Progenitor cell of endocrine pancreas (in vitro differentiated cells): Measurements from ENCODE around the gene PKNOX1. TPM values are rescaled to one million over a fixed set of nuclear protein-coding genes. Genes with fewer than 3 reads are reported as not detected.
A peak's percentile ranks its signal among the peaks of the same experiment; 100 is the strongest.

Source experiments
- DNase-seq: peaks from one replicate; pipeline ENCODE4 v3.0.0; 2021; ENCODE audit warnings: low spot score; ENCODE audit not compliant: unreplicated experiment
- H3K27ac Mint-ChIP-seq: 2 replicates; pipeline ENCODE4 v1.8.0; 2021; ENCODE audit warnings: mild to moderate bottlenecking, moderate library complexity, mixed read lengths
- H3K27me3 Mint-ChIP-seq: 2 replicates; pipeline ENCODE4 v1.8.0; 2021; ENCODE audit warnings: mixed read lengths
- H3K36me3 Mint-ChIP-seq: 2 replicates; pipeline ENCODE4 v1.8.0; 2022; ENCODE audit warnings: mixed read lengths; ENCODE audit not compliant: insufficient read depth
- H3K4me1 Mint-ChIP-seq: 2 replicates; pipeline ENCODE4 v1.8.0; 2021; ENCODE audit warnings: low read depth, mixed read lengths
- H3K4me3 Mint-ChIP-seq: 2 replicates; pipeline ENCODE4 v1.8.0; 2021; ENCODE audit warnings: low read depth, mild to moderate bottlenecking, moderate library complexity, mixed read lengths
- H3K9me3 Mint-ChIP-seq: 2 replicates; pipeline ENCODE4 v1.8.0; 2021; ENCODE audit warnings: low read depth, mixed read lengths
- total RNA-seq: library from RNA; stranded (reverse); gene quantifications from 2 replicates; pipeline ENCODE4 v1.2.1, GENCODE V29; 2021
- TF ChIP-seq, protein P1 (sequence below): fragments of 200-600 bp; sonication (generic); IDR thresholded peaks from one replicate; pipeline ENCODE4 v1.5.0; 2021; ENCODE audit warnings: antibody characterized with exemption, mild to moderate bottlenecking; ENCODE audit not compliant: unreplicated experiment

PKNOX1 gene
- total RNA-seq, 1 donor from 2014 or later: 27.7 TPM

DNA sequence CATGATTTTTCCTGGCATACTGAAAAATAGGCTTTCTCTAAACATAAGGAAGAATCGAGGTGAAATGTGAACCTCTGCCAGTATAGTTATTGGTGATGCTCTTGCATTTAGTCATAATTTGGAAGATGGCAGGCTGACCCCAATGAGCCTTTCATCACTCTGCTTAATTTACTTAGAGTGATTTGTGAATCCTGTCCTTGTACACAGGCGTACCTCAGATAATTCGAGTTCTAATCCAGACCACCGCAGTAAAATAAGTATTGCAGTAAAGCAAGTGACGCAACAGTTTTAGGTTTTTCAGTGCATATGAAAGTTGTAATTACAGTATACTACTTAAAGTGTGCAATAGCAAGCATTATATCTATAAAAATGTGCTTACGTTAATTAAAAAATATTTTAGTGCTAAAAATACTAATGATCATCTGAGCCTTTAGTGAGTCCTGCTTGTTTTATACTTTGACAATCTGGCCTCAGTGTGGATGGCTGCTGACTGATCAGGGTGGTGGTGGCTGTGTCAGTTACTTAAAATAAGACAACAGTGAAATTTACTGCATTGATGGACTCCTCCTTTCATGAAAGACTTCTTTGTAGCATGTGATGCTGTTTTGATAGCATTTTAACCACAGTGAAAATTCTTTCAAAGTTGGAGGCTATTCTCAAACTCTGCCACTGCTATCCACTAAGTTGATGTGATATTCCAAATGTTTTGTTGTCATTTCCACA lies 1.7 kb downstream of the PKNOX1 start:
- Mint-ChIP-seq H3K9me3 (peaks cover 4% of the 10 kb centered on the region), H3K36me3 (peaks cover 17% of the 10 kb centered on the region), H3K27ac (peak overlapping the region; percentile 97), H3K4me3 (peak overlapping the region; percentile 87), H3K27me3 (no peaks in the 10 kb centered on the region), H3K4me1 (peaks cover 28% of the 10 kb centered on the region)
- no peak for DNase-seq
- TF ChIP-seq, protein P1, sequence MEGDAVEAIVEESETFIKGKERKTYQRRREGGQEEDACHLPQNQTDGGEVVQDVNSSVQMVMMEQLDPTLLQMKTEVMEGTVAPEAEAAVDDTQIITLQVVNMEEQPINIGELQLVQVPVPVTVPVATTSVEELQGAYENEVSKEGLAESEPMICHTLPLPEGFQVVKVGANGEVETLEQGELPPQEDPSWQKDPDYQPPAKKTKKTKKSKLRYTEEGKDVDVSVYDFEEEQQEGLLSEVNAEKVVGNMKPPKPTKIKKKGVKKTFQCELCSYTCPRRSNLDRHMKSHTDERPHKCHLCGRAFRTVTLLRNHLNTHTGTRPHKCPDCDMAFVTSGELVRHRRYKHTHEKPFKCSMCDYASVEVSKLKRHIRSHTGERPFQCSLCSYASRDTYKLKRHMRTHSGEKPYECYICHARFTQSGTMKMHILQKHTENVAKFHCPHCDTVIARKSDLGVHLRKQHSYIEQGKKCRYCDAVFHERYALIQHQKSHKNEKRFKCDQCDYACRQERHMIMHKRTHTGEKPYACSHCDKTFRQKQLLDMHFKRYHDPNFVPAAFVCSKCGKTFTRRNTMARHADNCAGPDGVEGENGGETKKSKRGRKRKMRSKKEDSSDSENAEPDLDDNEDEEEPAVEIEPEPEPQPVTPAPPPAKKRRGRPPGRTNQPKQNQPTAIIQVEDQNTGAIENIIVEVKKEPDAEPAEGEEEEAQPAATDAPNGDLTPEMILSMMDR: no peak

DNA sequence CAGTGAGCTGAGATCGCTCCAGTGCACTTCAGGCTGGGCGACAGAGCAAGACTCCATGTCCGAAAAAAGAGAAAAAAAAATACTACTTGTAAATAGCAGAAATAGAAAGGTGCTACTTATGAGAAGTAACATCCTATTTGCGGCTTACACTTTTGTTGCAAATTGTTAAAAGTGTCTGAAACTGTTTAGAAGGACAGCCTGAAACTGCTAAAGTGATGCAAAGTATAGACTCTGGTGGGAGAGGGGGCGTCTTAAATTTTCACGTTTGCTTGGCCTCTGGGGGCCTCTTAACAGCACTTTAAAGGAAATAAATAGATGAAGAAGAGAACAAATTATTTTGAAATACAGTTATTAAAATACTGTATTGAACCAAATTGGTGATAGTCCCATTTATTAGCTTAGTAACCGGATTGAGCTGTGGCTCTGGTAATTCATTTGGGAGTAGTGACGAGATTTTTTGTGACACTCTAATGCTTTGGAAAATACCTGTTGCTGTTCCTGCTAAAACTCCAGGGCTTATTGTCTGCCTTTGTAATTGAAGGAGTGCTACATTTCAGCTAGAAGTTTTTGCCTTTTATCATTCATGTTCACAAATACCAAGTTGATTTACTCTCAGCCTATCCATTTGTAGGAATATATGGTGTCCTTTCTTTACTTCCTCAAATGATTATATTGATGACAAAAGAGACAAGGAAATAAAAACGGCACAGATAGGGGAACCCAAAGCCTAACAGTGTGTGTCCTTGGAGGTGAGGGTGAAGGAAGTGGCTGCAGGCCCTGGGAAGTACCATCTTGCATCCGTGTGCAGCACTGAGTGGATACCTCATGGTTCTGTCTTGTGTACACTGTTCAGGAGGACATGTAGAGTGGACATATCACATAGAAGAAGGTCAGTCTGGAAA lies 6.2 kb downstream of the PKNOX1 start:
- no peak overlapping the region for H3K4me3 Mint-ChIP-seq
- peaks cover 19% of the 10 kb centered on the region for H3K36me3 Mint-ChIP-seq
- H3K27me3 Mint-ChIP-seq: no peaks in the 10 kb centered on the region
- TF ChIP-seq, protein P1: no peak
- DNase-seq: no peak
- H3K27ac Mint-ChIP-seq: no peak overlapping the region
- peaks cover 4% of the 10 kb centered on the region for H3K9me3 Mint-ChIP-seq
- peaks cover 16% of the 10 kb centered on the region for H3K4me1 Mint-ChIP-seq

DNA sequence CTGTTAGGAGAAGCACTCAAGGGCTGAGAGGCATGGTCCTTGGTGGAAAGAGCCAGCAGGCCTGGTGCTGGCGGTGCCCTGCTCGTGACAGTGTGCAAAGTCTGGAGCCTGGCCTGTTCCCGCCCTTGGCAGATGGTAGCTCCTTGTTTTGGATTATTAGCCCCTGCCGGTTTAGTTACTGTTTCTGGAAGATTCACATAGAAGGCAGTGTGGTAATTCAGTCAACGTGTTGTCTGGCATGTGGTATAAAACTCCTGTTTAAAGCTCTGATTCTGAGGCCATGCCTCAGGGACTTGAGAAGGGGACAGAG lies 6.8 kb downstream of the PKNOX1 start:
- H3K27me3 Mint-ChIP-seq: no peaks in the 10 kb centered on the region

DNA sequence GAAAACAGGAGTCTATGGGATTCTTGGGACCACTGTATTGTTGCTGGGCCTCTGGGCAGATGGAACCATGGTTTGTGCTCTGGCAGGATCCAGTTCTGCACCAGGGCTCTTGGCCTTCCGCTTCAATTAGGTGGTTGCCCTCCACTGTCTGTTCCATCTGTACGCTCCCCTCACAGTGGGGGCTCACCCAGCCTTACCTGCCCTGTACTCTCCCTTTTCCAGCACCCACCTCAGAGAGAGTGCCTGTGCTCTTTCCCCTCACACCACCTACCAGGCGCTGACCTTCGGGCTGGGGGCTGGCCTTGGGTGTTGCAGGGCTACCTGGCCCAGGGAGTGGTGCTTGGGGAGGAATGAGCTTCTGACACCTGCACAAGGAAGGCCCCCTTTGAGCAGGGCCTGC lies 7.5 kb downstream of the PKNOX1 start:
- TF ChIP-seq, protein P1: no peak
- Mint-ChIP-seq H3K27me3 (no peaks in the 10 kb centered on the region), H3K4me3 (no peak overlapping the region), H3K4me1 (peaks cover 13% of the 10 kb centered on the region), H3K36me3 (peaks cover 16% of the 10 kb centered on the region), H3K27ac (no peak overlapping the region), H3K9me3 (peaks cover 2% of the 10 kb centered on the region)
- no peak for DNase-seq

More for the DNA sequence above, 6.8 kb downstream of the PKNOX1 start:
- Mint-ChIP-seq H3K9me3 (peaks cover 4% of the 10 kb centered on the region), H3K36me3 (peaks cover 19% of the 10 kb centered on the region), H3K4me3 (no peak overlapping the region), H3K27ac (no peak overlapping the region), H3K4me1 (peaks cover 14% of the 10 kb centered on the region)
- TF ChIP-seq, protein P1: no peak
- DNase-seq: no peak

DNA sequence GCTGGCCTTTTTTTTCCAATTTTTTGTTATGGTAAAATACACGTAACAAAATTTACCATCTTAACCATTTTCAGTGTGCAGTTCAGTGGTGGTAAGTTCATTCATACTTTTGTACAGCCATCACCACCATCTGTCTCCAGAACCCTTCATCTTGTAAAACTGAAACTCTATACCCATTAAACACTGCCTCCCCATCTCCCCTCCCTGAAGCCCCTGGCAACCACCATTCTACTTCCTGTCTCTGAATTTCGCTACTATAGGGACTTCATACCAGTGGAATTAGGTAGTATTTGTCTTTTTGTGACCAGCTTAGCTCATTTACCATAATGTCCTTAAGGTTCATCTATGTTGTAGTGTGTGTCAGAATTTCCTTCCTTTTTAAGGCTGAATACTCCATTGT lies 8.7 kb downstream of the PKNOX1 start:
- no peak for DNase-seq
- H3K4me1 Mint-ChIP-seq: peaks cover 13% of the 10 kb centered on the region
- no peaks in the 10 kb centered on the region for H3K27me3 Mint-ChIP-seq
- TF ChIP-seq, protein P1: no peak
- H3K27ac Mint-ChIP-seq: peak overlapping the region; percentile 53
- no peak overlapping the region for H3K4me3 Mint-ChIP-seq
- H3K36me3 Mint-ChIP-seq: peaks cover 9% of the 10 kb centered on the region
- H3K9me3 Mint-ChIP-seq: no peaks in the 10 kb centered on the region
